Stomach (tissue), 4 donors: Measurements from ENCODE around the gene KIF17.

ENCODE experiments used
- CTCF ChIP-seq, 7 experiments: fragments of 450-650 bp in 4 of 7; fragments of 200-600 bp in 3 of 7; sonication (generic) in 3 of 7; IDR thresholded peaks; one replicate each; pipeline ENCODE4 v1.5.1; 2016 to 2019; ENCODE audit warnings: antibody characterized with exemption in 7 of 7, control low read depth in 2 of 7, mild to moderate bottlenecking in 1 of 7
- POLR2A ChIP-seq, 4 donors: fragments of 450-650 bp; IDR thresholded peaks; one replicate each; pipeline ENCODE4 v1.6.1; 2016; ENCODE audit warnings: antibody characterized with exemption in 4 of 4, control low read depth in 2 of 4, mild to moderate bottlenecking in 1 of 4, moderate library complexity in 1 of 4
- POLR2AphosphoS5 ChIP-seq, 3 donors: sonication (generic); formaldehyde crosslinking; IDR thresholded peaks; one replicate each; pipeline ENCODE4 v1.6.1; 2016; ENCODE audit warnings: antibody characterized with exemption in 3 of 3

- TF ChIP-seq CTCF (IDR thresholded peaks at IDR 0.05) (no peak), POLR2AphosphoS5 (IDR thresholded peaks at IDR 0.05) (no peak), POLR2A (IDR thresholded peaks at IDR 0.05) (no peak)
Observed at GRCh38 chr1:20730690-20731056, 12.9 kb upstream of the KIF17 start.
